Activated naive CD8-positive, alpha-beta T cell treated with anti-CD3 and anti-CD28 coated beads, Interleukin-2, amount 10 ng/mL, durations not matched to agents 7 days and 5 days (primary cell): Measurements from ENCODE around the gene NR6A1. TPM values are rescaled to one million over a fixed set of nuclear protein-coding genes. Genes with fewer than 3 reads are reported as not detected.
"Not testable (repeated sequence)": the region's sequence is repeated elsewhere in the genome, so short reads cannot be mapped to it uniquely, and the experiment has no call there.

ENCODE experiments used
- ATAC-seq: fragments of 150-1000 bp; cut with Tn5 transposase; one replicate; pipeline ENCODE4 v1.10.0; 2021; ENCODE audit warnings: low read depth, moderate library complexity
- POLR2A ChIA-PET: fragments of 350-600 bp; sonication (Branson Sonifier 250); formaldehyde crosslinking; loops from one replicate; lab custom pipeline; 2021; ENCODE audit warnings: antibody characterized with exemption; lab: Charles Lee
- DNase-seq: peaks from one replicate; pipeline ENCODE4 v3.0.0; 2021
- H3K27ac Mint-ChIP-seq: one replicate; pipeline ENCODE4 v1.8.0; 2022; ENCODE audit warnings: mild to moderate bottlenecking, mixed read lengths
- H3K27me3 Mint-ChIP-seq: one replicate; pipeline ENCODE4 v1.8.0; 2022; ENCODE audit warnings: mild to moderate bottlenecking, moderate library complexity, mixed read lengths
- H3K36me3 Mint-ChIP-seq: one replicate; pipeline ENCODE4 v1.8.0; 2021; ENCODE audit warnings: mild to moderate bottlenecking, mixed read lengths
- H3K4me1 Mint-ChIP-seq: one replicate; pipeline ENCODE4 v1.8.0; 2021; ENCODE audit warnings: mixed read lengths
- H3K4me3 Mint-ChIP-seq: one replicate; pipeline ENCODE4 v1.8.0; 2022; ENCODE audit warnings: mild to moderate bottlenecking, moderate library complexity, mixed read lengths
- H3K9me3 Mint-ChIP-seq: one replicate; pipeline ENCODE4 v1.8.0; 2021; ENCODE audit warnings: mixed read lengths
- total RNA-seq, 2 experiments: library from RNA; stranded (reverse); gene quantifications; one replicate each; pipeline ENCODE4 v1.2.3, GENCODE V29; 2021

Gene NR6A1
- total RNA-seq, 2 experiments from 2014 or later, result 0.06 to 0.11 TPM

DNA sequence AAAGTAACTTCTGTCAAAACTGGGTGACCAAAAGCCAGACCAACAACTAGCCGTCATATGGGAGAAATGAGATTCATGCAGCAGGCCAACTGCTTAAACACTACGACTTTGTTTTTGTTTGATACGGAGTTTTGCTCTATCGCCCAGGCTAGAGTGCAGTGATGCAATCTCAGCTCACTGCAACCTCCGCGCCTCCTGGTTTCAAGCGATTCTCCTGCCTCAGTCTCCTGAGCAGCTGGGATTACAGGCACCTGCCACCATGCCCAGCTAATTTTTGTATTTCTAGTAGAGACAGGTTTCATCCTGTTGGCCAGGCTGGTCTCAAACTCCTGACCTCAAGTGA lies 36.4 kb downstream of the NR6A1 start:
- H3K27ac Mint-ChIP-seq, POLR2A ChIA-PET, ATAC-seq, H3K4me3 Mint-ChIP-seq, H3K36me3 Mint-ChIP-seq, H3K4me1 Mint-ChIP-seq, DNase-seq, H3K9me3 Mint-ChIP-seq: not testable (repeated sequence)
- H3K27me3 Mint-ChIP-seq, result peaks cover 22% of the 10 kb centered on the region

GRCh38 chr9:124733964-124734740 lies 37.0 kb downstream of the NR6A1 start:
- POLR2A ChIA-PET, result no interaction called here
- H3K4me1 Mint-ChIP-seq, result peaks cover 10% of the 10 kb centered on the region
- no peak for DNase-seq
- peaks cover 20% of the 10 kb centered on the region for H3K27me3 Mint-ChIP-seq
- H3K36me3 Mint-ChIP-seq, result no peaks in the 10 kb centered on the region
- no peaks in the 10 kb centered on the region for H3K9me3 Mint-ChIP-seq
- ATAC-seq, result no peak
- H3K4me3 Mint-ChIP-seq, result no peak overlapping the region
- no peak overlapping the region for H3K27ac Mint-ChIP-seq

GRCh38 chr9:124730772-124731171 lies 40.3 kb downstream of the NR6A1 start:
- ATAC-seq (no peak), DNase-seq (no peak)
- Mint-ChIP-seq H3K36me3 (no peaks in the 10 kb centered on the region), H3K9me3 (no peaks in the 10 kb centered on the region), H3K27me3 (peaks cover 29% of the 10 kb centered on the region), H3K27ac (no peak overlapping the region), H3K4me1 (peaks cover 6% of the 10 kb centered on the region), H3K4me3 (no peak overlapping the region)
- POLR2A ChIA-PET, result no interaction called here

- Mint-ChIP-seq H3K4me3 (no peak overlapping the region), H3K36me3 (no peaks in the 10 kb centered on the region), H3K9me3 (no peaks in the 10 kb centered on the region), H3K27me3 (peaks cover 21% of the 10 kb centered on the region), H3K27ac (no peak overlapping the region), H3K4me1 (no peaks in the 10 kb centered on the region)
- POLR2A ChIA-PET, result no interaction called here
- ATAC-seq, result no peak
- no peak for DNase-seq
Observed at GRCh38 chr9:124726886-124727285, 44.2 kb downstream of the NR6A1 start.

DNA sequence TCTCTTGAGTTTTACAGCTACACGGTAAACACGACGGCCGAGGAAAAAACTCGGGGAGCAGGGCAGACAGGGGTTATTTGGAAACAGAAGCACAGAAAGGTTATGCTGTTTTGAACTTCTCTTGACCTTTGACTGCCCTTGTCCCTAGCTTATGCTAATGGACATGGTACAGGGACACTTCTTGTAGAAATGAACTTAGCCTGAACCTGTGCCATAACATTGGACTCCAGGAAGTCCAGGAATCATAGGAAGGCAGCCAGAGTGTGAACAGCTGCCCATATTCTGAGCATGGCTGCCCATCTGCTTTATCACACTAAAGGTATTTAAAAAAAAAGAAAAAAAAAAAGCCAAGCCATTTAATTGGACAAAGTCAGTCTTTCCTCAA lies 46.1 kb downstream of the NR6A1 start:
- DNase-seq, result no peak
- no peak overlapping the region for H3K27ac Mint-ChIP-seq
- H3K9me3 Mint-ChIP-seq, result no peaks in the 10 kb centered on the region
- H3K36me3 Mint-ChIP-seq, result no peaks in the 10 kb centered on the region
- no peak overlapping the region for H3K4me3 Mint-ChIP-seq
- H3K4me1 Mint-ChIP-seq, result no peaks in the 10 kb centered on the region
- peaks cover 15% of the 10 kb centered on the region for H3K27me3 Mint-ChIP-seq
- no peak for ATAC-seq
- POLR2A ChIA-PET, result interaction anchor here (0.6 kb wide), 1 partner anchor 32 kb away, joined by 4 read pairs; no protein-coding TSS in a partner anchor

DNA sequence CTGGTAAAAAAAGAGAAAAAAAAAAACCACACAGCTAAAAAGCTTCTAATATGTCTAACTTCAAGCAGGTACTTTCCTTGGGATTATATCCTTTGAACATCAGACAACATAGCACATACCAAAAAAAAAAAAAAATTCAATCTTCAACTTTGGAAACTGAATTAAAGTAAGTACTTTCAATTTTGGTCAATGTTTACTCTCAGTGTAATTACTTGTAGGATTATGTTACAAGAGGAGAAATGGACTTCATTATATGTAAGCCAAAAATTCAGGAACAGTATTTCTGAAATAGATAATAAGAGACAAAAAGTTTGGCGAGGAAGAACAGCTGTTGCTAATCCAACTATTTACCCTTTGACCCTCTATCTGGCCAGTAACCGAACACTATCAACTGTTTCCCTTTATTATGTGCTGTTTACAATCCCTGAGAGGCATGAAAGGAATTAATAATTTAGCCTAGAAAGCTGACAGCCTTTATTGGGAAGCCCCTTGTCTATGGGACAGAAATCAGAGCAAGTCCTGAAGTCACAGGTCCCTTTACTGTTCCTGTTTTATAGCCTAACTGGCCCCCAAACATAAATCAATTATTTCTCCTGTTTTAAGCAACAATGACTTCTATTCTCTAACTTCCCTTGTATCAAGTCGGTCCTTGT lies 46.6 kb downstream of the NR6A1 start:
- Mint-ChIP-seq H3K4me1 (no peaks in the 10 kb centered on the region), H3K27me3 (peaks cover 15% of the 10 kb centered on the region), H3K36me3 (no peaks in the 10 kb centered on the region), H3K9me3 (no peaks in the 10 kb centered on the region), H3K4me3 (no peak overlapping the region), H3K27ac (no peak overlapping the region)
- DNase-seq (no peak), ATAC-seq (no peak)
- POLR2A ChIA-PET, result interaction anchor here (0.6 kb wide), 1 partner anchor 33 kb away, joined by 4 read pairs; no protein-coding TSS in a partner anchor

DNA sequence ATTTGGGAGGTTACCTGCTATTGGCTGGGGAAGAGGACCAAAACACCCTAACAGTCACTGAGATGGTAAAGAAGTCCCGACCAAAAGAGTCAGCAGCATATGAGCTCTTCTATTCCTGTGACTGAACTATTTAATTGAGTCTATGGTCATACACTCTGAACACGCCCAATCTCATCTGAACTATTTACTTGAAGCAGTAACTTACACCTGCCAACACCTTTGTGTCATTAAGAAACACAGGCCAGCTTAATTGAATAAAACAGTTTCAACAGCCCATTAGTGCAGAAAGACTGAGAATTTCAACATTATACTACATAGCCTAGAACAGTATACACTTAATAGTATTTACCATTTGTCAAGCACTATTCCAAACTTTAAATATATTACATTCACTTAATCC lies 47.8 kb downstream of the NR6A1 start:
- Mint-ChIP-seq H3K36me3 (no peaks in the 10 kb centered on the region), H3K27me3 (peaks cover 17% of the 10 kb centered on the region), H3K4me1 (no peaks in the 10 kb centered on the region), H3K9me3 (no peaks in the 10 kb centered on the region), H3K4me3 (no peak overlapping the region), H3K27ac (no peak overlapping the region)
- no peak for ATAC-seq
- no peak for DNase-seq
- POLR2A ChIA-PET, result no interaction called here

- Mint-ChIP-seq H3K27me3 (peaks cover 12% of the 10 kb centered on the region), H3K9me3 (no peaks in the 10 kb centered on the region), H3K36me3 (no peaks in the 10 kb centered on the region), H3K4me3 (no peak overlapping the region), H3K27ac (no peak overlapping the region), H3K4me1 (no peaks in the 10 kb centered on the region)
- ATAC-seq (no peak), DNase-seq (no peak)
- POLR2A ChIA-PET, result no interaction called here
Observed at GRCh38 chr9:124721109-124721906, 49.8 kb downstream of the NR6A1 start.

GRCh38 chr9:124720429-124721108 lies 50.5 kb downstream of the NR6A1 start:
- Mint-ChIP-seq H3K4me3 (no peak overlapping the region), H3K36me3 (no peaks in the 10 kb centered on the region), H3K27ac (no peak overlapping the region), H3K4me1 (no peaks in the 10 kb centered on the region), H3K9me3 (no peaks in the 10 kb centered on the region), H3K27me3 (peaks cover 6% of the 10 kb centered on the region)
- no peak for DNase-seq
- POLR2A ChIA-PET, result no interaction called here
- ATAC-seq, result no peak

GRCh38 chr9:124718928-124719327 lies 52.2 kb downstream of the NR6A1 start:
- no peak overlapping the region for H3K27ac Mint-ChIP-seq
- POLR2A ChIA-PET, result no interaction called here

DNA sequence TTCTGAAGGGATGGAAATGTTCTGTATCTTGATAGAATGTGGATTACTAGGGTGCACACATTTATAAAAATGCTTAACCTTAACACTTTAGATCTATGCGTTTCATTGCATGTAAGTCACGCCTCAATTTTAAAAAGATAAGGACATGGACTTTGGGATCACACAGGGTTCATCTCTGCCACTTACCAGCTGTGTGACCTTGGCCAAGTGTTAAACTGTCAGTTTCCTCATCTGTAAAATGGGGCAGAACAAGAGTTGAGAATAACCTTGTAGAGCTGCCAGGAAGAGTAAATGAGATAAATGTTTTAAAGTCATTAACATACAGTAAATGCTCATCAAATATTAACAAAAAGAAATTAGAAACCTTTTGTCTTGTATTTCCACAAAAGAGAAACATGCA lies 53.5 kb downstream of the NR6A1 start:
- POLR2A ChIA-PET, result no interaction called here
- Mint-ChIP-seq H3K27ac (no peak overlapping the region), H3K36me3 (no peaks in the 10 kb centered on the region), H3K9me3 (no peaks in the 10 kb centered on the region), H3K4me1 (no peaks in the 10 kb centered on the region), H3K27me3 (peaks cover 16% of the 10 kb centered on the region), H3K4me3 (no peak overlapping the region)
- DNase-seq, result no peak
- ATAC-seq, result no peak

More at GRCh38 chr9:124718928-124719327, 52.2 kb downstream of the NR6A1 start:
- H3K27me3 Mint-ChIP-seq, result peaks cover 11% of the 10 kb centered on the region
- no peaks in the 10 kb centered on the region for H3K4me1 Mint-ChIP-seq
- no peaks in the 10 kb centered on the region for H3K36me3 Mint-ChIP-seq
- ATAC-seq, result no peak
- no peak overlapping the region for H3K4me3 Mint-ChIP-seq
- no peak for DNase-seq
- no peaks in the 10 kb centered on the region for H3K9me3 Mint-ChIP-seq

DNA sequence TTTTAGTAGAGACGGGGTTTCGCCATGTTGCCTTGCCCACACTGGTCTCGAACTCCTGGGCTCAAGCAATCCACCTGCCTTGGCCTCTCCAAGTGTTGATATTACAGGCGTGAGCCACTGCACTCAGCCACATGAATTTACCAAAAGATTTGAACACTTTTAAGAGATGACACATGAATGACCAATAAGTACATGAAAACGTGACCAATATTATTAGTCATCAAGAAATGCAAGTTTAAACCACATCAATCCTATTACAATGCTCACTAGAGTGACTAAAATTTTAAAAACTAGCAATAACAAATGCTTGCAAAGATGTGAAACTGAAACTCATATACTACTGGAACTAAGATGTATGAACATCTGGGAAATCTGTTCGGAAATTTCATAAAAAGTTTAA lies 54.3 kb downstream of the NR6A1 start:
- POLR2A ChIA-PET, result no interaction called here
- Mint-ChIP-seq H3K9me3 (no peaks in the 10 kb centered on the region), H3K27ac (no peak overlapping the region), H3K36me3 (no peaks in the 10 kb centered on the region), H3K27me3 (peaks cover 15% of the 10 kb centered on the region), H3K4me1 (no peaks in the 10 kb centered on the region), H3K4me3 (no peak overlapping the region)
- DNase-seq (no peak), ATAC-seq (no peak)

DNA sequence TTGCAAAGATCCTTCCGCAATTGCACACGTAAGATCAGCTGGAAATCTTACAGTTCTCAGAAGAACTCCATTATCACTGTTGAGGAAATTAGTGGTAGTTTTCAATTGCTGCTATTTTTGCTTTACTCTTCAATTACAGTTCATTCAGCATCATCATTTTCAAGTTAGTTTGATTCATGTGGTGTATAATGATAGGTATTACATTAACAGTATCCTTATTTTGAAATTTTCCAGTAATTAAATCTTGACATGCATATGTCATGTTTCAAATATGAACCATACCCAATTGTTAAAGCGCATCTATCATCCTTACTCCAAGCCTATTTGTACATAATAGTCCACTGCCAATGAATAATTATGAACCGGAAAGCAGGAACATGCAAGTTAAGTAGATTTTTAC lies 60.3 kb downstream of the NR6A1 start:
- no peak overlapping the region for H3K4me3 Mint-ChIP-seq
- no peak overlapping the region for H3K27ac Mint-ChIP-seq
- H3K4me1 Mint-ChIP-seq, result no peaks in the 10 kb centered on the region
- peaks cover 13% of the 10 kb centered on the region for H3K27me3 Mint-ChIP-seq
- DNase-seq (no peak), ATAC-seq (no peak)
- H3K9me3 Mint-ChIP-seq, result no peaks in the 10 kb centered on the region
- POLR2A ChIA-PET, result no interaction called here
- H3K36me3 Mint-ChIP-seq, result no peaks in the 10 kb centered on the region
